CD4-positive, CD25-positive, alpha-beta regulatory T cell (primary cell): Measurements from ENCODE around the gene UBASH3B. TPM values are rescaled to one million over a fixed set of nuclear protein-coding genes. Genes with fewer than 3 reads are reported as not detected.

Source experiments
- ATAC-seq, 2 donors: fragments of 150-1000 bp; cut with Tn5 transposase; one replicate each; pipeline ENCODE4 v1.10.0; 2021; ENCODE audit warnings: low read depth in 2 of 2, moderate number of reproducible peaks in 2 of 2, moderate library complexity in 1 of 2
- DNase-seq, 3 donors: peaks; one replicate each; pipeline versions ENCODE4 v3.0.0 to v3.0.0-alpha.2; 2012 to 2022; ENCODE audit warnings: mixed read lengths in 1 of 3
- H3K27ac ChIP-seq: one replicate; pipeline ENCODE4 v1.7.0; 2013; ENCODE audit warnings: mild to moderate bottlenecking, low read length; ENCODE audit not compliant: insufficient read depth, poor library complexity, severe bottlenecking
- H3K27me3 ChIP-seq: one replicate; pipeline ENCODE4 v1.7.0; 2013; ENCODE audit warnings: low read length; ENCODE audit not compliant: control insufficient read depth, insufficient read depth
- H3K36me3 ChIP-seq: one replicate; pipeline ENCODE4 v1.7.0; 2013; ENCODE audit warnings: mild to moderate bottlenecking, low read length, moderate library complexity; ENCODE audit not compliant: control insufficient read depth, insufficient read depth
- H3K4me1 ChIP-seq: 2 replicates; pipeline ENCODE4 v1.7.0; 2013; ENCODE audit warnings: mild to moderate bottlenecking, low read length; ENCODE audit not compliant: insufficient read depth, control insufficient read depth, poor library complexity, severe bottlenecking
- H3K4me3 ChIP-seq: one replicate; pipeline ENCODE4 v1.7.0; 2013; ENCODE audit warnings: low read depth, mild to moderate bottlenecking, low read length, moderate library complexity
- H3K9me3 ChIP-seq, 2 experiments: 1 replicate in 1 of 2; 2 replicates in 1 of 2; pipeline ENCODE4 v1.7.0; 2013; ENCODE audit warnings: low read length in 2 of 2, mild to moderate bottlenecking in 1 of 2, moderate library complexity in 1 of 2; ENCODE audit not compliant: control insufficient read depth in 2 of 2
- H3K27ac Mint-ChIP-seq, 3 donors: one replicate each; pipeline ENCODE4 v1.8.0; 2020 to 2022; ENCODE audit warnings: mild to moderate bottlenecking in 3 of 3, mixed read lengths in 3 of 3, moderate library complexity in 2 of 3
- H3K27me3 Mint-ChIP-seq: one replicate; pipeline ENCODE4 v1.8.0; 2022; ENCODE audit warnings: mild to moderate bottlenecking, mixed read lengths
- H3K36me3 Mint-ChIP-seq: one replicate; pipeline ENCODE4 v1.8.0; 2020; ENCODE audit warnings: mixed read lengths
- H3K4me1 Mint-ChIP-seq, 4 donors: one replicate each; pipeline ENCODE4 v1.8.0; 2020 to 2022; ENCODE audit warnings: mixed read lengths in 4 of 4, mild to moderate bottlenecking in 1 of 4
- H3K4me3 Mint-ChIP-seq, 4 donors: one replicate each; pipeline ENCODE4 v1.8.0; 2020 to 2022; ENCODE audit warnings: mild to moderate bottlenecking in 4 of 4, mixed read lengths in 4 of 4, moderate library complexity in 3 of 4
- H3K9me3 Mint-ChIP-seq, 7 donors: one replicate each; pipeline ENCODE4 v1.8.0; 2020 to 2022; ENCODE audit warnings: mixed read lengths in 7 of 7, mild to moderate bottlenecking in 3 of 7, moderate library complexity in 2 of 7
- polyA plus RNA-seq, 4 donors: library from polyadenylated mRNA; unstranded; fragments of 300-500 nt; fragmentation: Illumina TruSeq; gene quantifications; one replicate each; pipeline ENCODE4 v1.2.3, GENCODE V29; 2021
- total RNA-seq: library from RNA; stranded (reverse); gene quantifications from one replicate; pipeline ENCODE4 v1.2.3, GENCODE V29; 2022

The UBASH3B gene
- total and polyA plus RNA-seq, 5 donors from 2014 or later = 14.2 to 57.6 (median 19.1) TPM

DNA sequence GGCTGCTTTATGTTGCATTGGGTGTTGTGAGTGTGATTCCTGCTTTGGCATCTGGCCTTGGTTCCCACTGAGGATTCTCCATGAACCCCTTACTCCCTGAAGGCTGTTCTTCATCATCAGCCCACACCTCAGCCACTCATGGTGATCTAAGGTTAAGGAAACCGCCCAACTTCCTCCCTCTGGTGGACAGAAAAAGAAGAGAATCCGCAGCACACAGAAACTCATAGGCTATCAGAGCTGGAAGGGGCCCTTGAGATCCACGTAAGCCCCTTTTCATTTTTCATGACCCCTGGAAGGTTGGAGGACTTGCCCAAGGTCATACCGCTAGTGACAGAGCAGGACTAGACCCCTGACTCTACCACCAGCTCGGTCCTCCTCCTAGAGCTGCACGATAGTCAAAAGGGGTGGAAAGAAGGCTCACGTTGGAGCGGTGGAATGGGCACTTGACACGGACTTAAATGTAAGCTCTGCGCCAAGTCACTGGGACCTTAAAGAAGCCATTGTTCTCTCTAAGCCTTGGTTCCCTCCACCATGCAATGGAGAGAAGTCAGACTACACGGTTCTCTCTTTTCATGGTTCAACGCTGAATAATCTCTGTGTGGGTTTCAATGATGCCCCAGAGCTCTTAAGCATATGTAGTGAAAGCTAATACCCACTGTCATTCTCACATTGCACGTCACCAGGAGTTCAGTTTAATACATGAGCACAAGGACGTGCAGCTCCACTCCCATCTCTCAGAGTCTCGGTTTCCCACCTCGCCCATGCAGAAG is 99.2 kb downstream of the UBASH3B start:
- peak overlapping the region in 2 of 4 donors; percentile 3 to 53 for H3K4me3 Mint-ChIP-seq

DNA sequence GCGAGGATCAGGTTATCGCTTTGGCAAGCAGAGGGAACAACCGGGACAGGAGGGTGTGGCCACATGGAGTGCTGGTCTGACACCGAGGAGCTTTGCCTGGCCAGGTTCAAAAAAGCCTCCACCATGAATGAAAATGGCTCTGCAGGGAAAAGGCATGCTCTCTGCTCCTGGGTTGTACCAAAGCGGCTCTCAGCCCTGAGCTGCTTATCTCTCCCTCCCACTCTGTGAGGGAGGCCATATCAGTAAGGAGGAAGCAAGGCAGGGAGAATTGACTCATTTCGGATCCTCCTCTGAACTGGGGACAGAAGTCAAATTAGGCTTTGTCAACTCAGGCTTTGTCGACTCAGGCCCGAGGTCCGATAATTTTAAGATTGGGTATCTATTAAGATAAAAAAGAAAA is 99.9 kb downstream of the UBASH3B start:
- Mint-ChIP-seq H3K36me3 (peaks cover 11% of the 10 kb centered on the region), H3K4me3 (no peak overlapping the region), H3K9me3 (no peaks in the 10 kb centered on the region), H3K27me3 (no peaks in the 10 kb centered on the region), H3K27ac (peak overlapping the region in 1 of 3 donors; percentile 84), H3K4me1 (peaks cover 19 to 64% (median 39%) of the 10 kb centered on the region in 4 donors)
- H3K4me3 ChIP-seq = no peak overlapping the region
- DNase-seq (no peak), ATAC-seq (no peak)
- H3K27ac ChIP-seq = no peak overlapping the region
- no peaks in the 10 kb centered on the region for H3K27me3 ChIP-seq
- H3K4me1 ChIP-seq = peaks cover 27% of the 10 kb centered on the region
- H3K36me3 ChIP-seq = no peaks in the 10 kb centered on the region
- H3K9me3 ChIP-seq = no peaks in the 10 kb centered on the region

More for the DNA sequence above, 99.2 kb downstream of the UBASH3B start:
- H3K4me1 Mint-ChIP-seq = peaks cover 19 to 67% (median 39%) of the 10 kb centered on the region in 4 donors
- ATAC-seq (peak; percentile 31 to 44), DNase-seq (peak in 2 of 3 donors; percentile 49 to 73)
- no peak overlapping the region for H3K4me3 ChIP-seq
- H3K9me3 Mint-ChIP-seq = no peaks in the 10 kb centered on the region
- peaks cover 11% of the 10 kb centered on the region for H3K36me3 Mint-ChIP-seq
- H3K27me3 Mint-ChIP-seq = no peaks in the 10 kb centered on the region
- H3K4me1 ChIP-seq = peaks cover 34% of the 10 kb centered on the region
- H3K36me3 ChIP-seq = no peaks in the 10 kb centered on the region
- H3K27me3 ChIP-seq = no peaks in the 10 kb centered on the region
- peak overlapping the region; percentile 84 to 92 (median 89) for H3K27ac Mint-ChIP-seq
- H3K9me3 ChIP-seq = no peaks in the 10 kb centered on the region
- H3K27ac ChIP-seq = no peak overlapping the region

GRCh38 chr11:122755941-122756340 is 100.4 kb downstream of the UBASH3B start:
- Mint-ChIP-seq H3K36me3 (peaks cover 11% of the 10 kb centered on the region), H3K4me3 (peak overlapping the region in 1 of 4 donors; percentile 10), H3K4me1 (peaks cover 19 to 59% (median 37%) of the 10 kb centered on the region in 4 donors), H3K9me3 (no peaks in the 10 kb centered on the region), H3K27me3 (no peaks in the 10 kb centered on the region), H3K27ac (peak overlapping the region; percentile 48 to 76 (median 68))
- ATAC-seq = no peak
- Histone ChIP-seq H3K27me3 (no peaks in the 10 kb centered on the region), H3K4me3 (no peak overlapping the region), H3K27ac (no peak overlapping the region), H3K36me3 (no peaks in the 10 kb centered on the region), H3K9me3 (no peaks in the 10 kb centered on the region), H3K4me1 (peaks cover 25% of the 10 kb centered on the region)
- DNase-seq = no peak

- Histone ChIP-seq H3K36me3 (no peaks in the 10 kb centered on the region), H3K4me3 (no peak overlapping the region), H3K27me3 (no peaks in the 10 kb centered on the region), H3K9me3 (no peaks in the 10 kb centered on the region), H3K27ac (no peak overlapping the region), H3K4me1 (peaks cover 25% of the 10 kb centered on the region)
- H3K4me1 Mint-ChIP-seq = peaks cover 19 to 57% (median 34%) of the 10 kb centered on the region in 4 donors
- H3K4me3 Mint-ChIP-seq = peak overlapping the region in 2 of 4 donors; percentile 1 to 10
- DNase-seq (peak; percentile 37 to 79 (median 62)), ATAC-seq (peak; percentile 95)
- H3K27me3 Mint-ChIP-seq = no peaks in the 10 kb centered on the region
- peaks cover 11% of the 10 kb centered on the region for H3K36me3 Mint-ChIP-seq
- no peaks in the 10 kb centered on the region for H3K9me3 Mint-ChIP-seq
- peak overlapping the region; percentile 48 to 76 (median 68) for H3K27ac Mint-ChIP-seq
Observed at GRCh38 chr11:122756417-122756816, 100.9 kb downstream of the UBASH3B start.

GRCh38 chr11:122757201-122757600 is 101.7 kb downstream of the UBASH3B start:
- no peaks in the 10 kb centered on the region for H3K36me3 ChIP-seq
- no peaks in the 10 kb centered on the region for H3K27me3 Mint-ChIP-seq
- H3K4me1 Mint-ChIP-seq = peaks cover 19 to 54% (median 32%) of the 10 kb centered on the region in 4 donors
- H3K4me3 Mint-ChIP-seq = no peak overlapping the region
- DNase-seq (no peak), ATAC-seq (no peak)
- no peaks in the 10 kb centered on the region for H3K9me3 ChIP-seq
- H3K4me1 ChIP-seq = peaks cover 25% of the 10 kb centered on the region
- no peak overlapping the region for H3K4me3 ChIP-seq
- H3K9me3 Mint-ChIP-seq = no peaks in the 10 kb centered on the region
- H3K27me3 ChIP-seq = no peaks in the 10 kb centered on the region
- H3K27ac ChIP-seq = no peak overlapping the region
- peaks cover 11% of the 10 kb centered on the region for H3K36me3 Mint-ChIP-seq
- H3K27ac Mint-ChIP-seq = peak overlapping the region in 1 of 3 donors; percentile 59

DNA sequence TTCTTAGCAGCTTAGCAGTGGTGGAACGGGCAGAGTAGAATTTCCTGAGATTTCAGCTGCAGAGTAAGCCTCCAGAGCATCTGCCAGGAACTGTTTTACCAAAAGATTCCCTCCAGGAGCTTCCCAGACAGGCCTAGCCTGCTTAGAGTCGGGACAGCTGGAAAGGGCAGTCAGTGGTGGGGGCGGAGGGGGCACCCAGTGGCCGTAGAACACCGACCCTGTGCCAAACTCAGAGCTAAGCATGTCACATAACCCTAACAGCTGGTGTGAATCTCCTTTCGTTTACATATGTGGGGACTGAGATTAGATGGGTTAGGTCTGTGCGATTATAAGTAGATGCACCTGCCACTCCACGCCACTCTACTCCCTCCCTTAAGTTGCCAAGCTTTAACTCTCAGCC is 102.8 kb downstream of the UBASH3B start:
- ATAC-seq (no peak), DNase-seq (no peak)
- no peaks in the 10 kb centered on the region for H3K9me3 ChIP-seq
- Mint-ChIP-seq H3K9me3 (no peaks in the 10 kb centered on the region), H3K27ac (peak overlapping the region in 1 of 3 donors; percentile 55), H3K27me3 (no peaks in the 10 kb centered on the region), H3K4me3 (no peak overlapping the region), H3K4me1 (peaks cover 19 to 56% (median 37%) of the 10 kb centered on the region in 4 donors), H3K36me3 (peaks cover 7% of the 10 kb centered on the region)
- H3K4me1 ChIP-seq = peaks cover 25% of the 10 kb centered on the region
- no peak overlapping the region for H3K27ac ChIP-seq
- H3K4me3 ChIP-seq = no peak overlapping the region
- H3K27me3 ChIP-seq = no peaks in the 10 kb centered on the region
- H3K36me3 ChIP-seq = no peaks in the 10 kb centered on the region

GRCh38 chr11:122758974-122759373 is 103.5 kb downstream of the UBASH3B start:
- H3K27me3 Mint-ChIP-seq = no peaks in the 10 kb centered on the region
- no peak for ATAC-seq
- H3K4me3 ChIP-seq = no peak overlapping the region
- no peak overlapping the region for H3K27ac ChIP-seq
- peak overlapping the region in 1 of 3 donors; percentile 55 for H3K27ac Mint-ChIP-seq
- peaks cover 7% of the 10 kb centered on the region for H3K36me3 Mint-ChIP-seq
- H3K9me3 ChIP-seq = no peaks in the 10 kb centered on the region
- H3K4me1 ChIP-seq = peaks cover 25% of the 10 kb centered on the region
- no peak for DNase-seq
- no peaks in the 10 kb centered on the region for H3K9me3 Mint-ChIP-seq
- no peaks in the 10 kb centered on the region for H3K27me3 ChIP-seq
- peaks cover 19 to 55% (median 40%) of the 10 kb centered on the region in 4 donors for H3K4me1 Mint-ChIP-seq
- H3K36me3 ChIP-seq = no peaks in the 10 kb centered on the region
- no peak overlapping the region for H3K4me3 Mint-ChIP-seq

- H3K36me3 Mint-ChIP-seq = no peaks in the 10 kb centered on the region
- DNase-seq (no peak), ATAC-seq (no peak)
- Histone ChIP-seq H3K27ac (no peak overlapping the region), H3K4me1 (no peaks in the 10 kb centered on the region), H3K36me3 (no peaks in the 10 kb centered on the region), H3K9me3 (no peaks in the 10 kb centered on the region), H3K4me3 (no peak overlapping the region), H3K27me3 (no peaks in the 10 kb centered on the region)
- no peaks in the 10 kb centered on the region for H3K27me3 Mint-ChIP-seq
- no peak overlapping the region for H3K4me3 Mint-ChIP-seq
- H3K9me3 Mint-ChIP-seq = no peaks in the 10 kb centered on the region
- H3K4me1 Mint-ChIP-seq = peaks cover 0 to 37% (median 22%) of the 10 kb centered on the region in 4 donors
- H3K27ac Mint-ChIP-seq = no peak overlapping the region
Observed at GRCh38 chr11:122763108-122763507, 107.6 kb downstream of the UBASH3B start.
